Stimulated activated effector memory CD8-positive, alpha-beta T cell treated with anti-CD3 and anti-CD28 coated beads, Interleukin-12 subunit alpha, Interleukin-12 subunit beta, amount 100 ng/mL, for 72 hours (primary cell): ENCODE results near the gene MDFI.
A peak's percentile ranks its signal among the peaks of the same experiment; 100 is the strongest.

ENCODE experiments used
- ATAC-seq: fragments of 150-1000 bp; cut with Tn5 transposase; 2 replicates; pipeline ENCODE4 v1.10.0; 2021
- DNase-seq, 2 donors: peaks; one replicate each; pipeline ENCODE4 v3.0.0; 2021 to 2022; ENCODE audit warnings: low spot score in 2 of 2
- H3K27ac Mint-ChIP-seq: one replicate; pipeline ENCODE4 v1.8.0; 2022; ENCODE audit warnings: mild to moderate bottlenecking, mixed read lengths
- H3K36me3 Mint-ChIP-seq: one replicate; pipeline ENCODE4 v1.8.0; 2022; ENCODE audit warnings: mild to moderate bottlenecking, mixed read lengths
- H3K4me1 Mint-ChIP-seq: one replicate; pipeline ENCODE4 v1.8.0; 2022; ENCODE audit warnings: mixed read lengths
- H3K4me3 Mint-ChIP-seq: one replicate; pipeline ENCODE4 v1.8.0; 2022; ENCODE audit warnings: mild to moderate bottlenecking, mixed read lengths
- H3K9me3 Mint-ChIP-seq: one replicate; pipeline ENCODE4 v1.8.0; 2022; ENCODE audit warnings: mixed read lengths

The MDFI gene

DNA sequence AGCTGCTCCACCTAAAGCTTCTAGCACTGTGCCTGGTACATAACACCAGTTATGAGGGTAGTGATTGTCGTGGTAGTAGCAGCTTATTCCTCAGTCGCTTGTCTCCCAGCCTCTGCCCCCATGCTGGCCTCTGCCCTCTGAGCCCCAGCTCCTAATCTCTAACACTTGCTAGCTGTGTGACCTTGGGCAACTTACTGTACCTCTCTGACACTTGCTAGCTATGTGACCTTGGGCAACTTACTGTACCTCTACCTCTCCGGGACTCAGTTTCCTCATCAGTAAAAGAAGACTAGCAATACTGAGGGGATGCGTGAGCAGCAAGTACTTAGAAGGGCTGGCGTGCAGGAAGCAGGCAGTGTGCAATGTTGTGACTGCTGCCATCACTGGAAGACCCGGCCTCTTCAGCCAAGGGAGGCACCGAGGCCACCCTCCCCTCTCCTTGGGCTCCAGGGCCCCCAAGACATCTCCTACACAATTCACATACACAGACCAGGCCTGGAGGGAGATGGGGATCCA lies 9.9 kb downstream of the MDFI start:
- no peaks in the 10 kb centered on the region for H3K4me1 Mint-ChIP-seq
- DNase-seq: no peak
- H3K4me3 Mint-ChIP-seq: no peak overlapping the region
- no peak for ATAC-seq
- H3K9me3 Mint-ChIP-seq: no peaks in the 10 kb centered on the region
- H3K27ac Mint-ChIP-seq: no peak overlapping the region
- H3K36me3 Mint-ChIP-seq: no peaks in the 10 kb centered on the region

- no peak overlapping the region for H3K4me3 Mint-ChIP-seq
- ATAC-seq: no peak
- no peaks in the 10 kb centered on the region for H3K9me3 Mint-ChIP-seq
- H3K27ac Mint-ChIP-seq: no peak overlapping the region
- H3K4me1 Mint-ChIP-seq: no peaks in the 10 kb centered on the region
- no peaks in the 10 kb centered on the region for H3K36me3 Mint-ChIP-seq
- no peak for DNase-seq
These were observed 10.7 kb downstream of the MDFI start for GRCh38 chr6:41648921-41649320.

GRCh38 chr6:41649596-41649995 lies 11.3 kb downstream of the MDFI start:
- Mint-ChIP-seq H3K9me3 (no peaks in the 10 kb centered on the region), H3K4me1 (no peaks in the 10 kb centered on the region), H3K27ac (no peak overlapping the region), H3K4me3 (no peak overlapping the region), H3K36me3 (no peaks in the 10 kb centered on the region)
- ATAC-seq (no peak), DNase-seq (no peak)

- Mint-ChIP-seq H3K36me3 (no peaks in the 10 kb centered on the region), H3K4me3 (no peak overlapping the region), H3K27ac (no peak overlapping the region), H3K4me1 (no peaks in the 10 kb centered on the region), H3K9me3 (no peaks in the 10 kb centered on the region)
- ATAC-seq (no peak), DNase-seq (no peak)
These were observed 11.9 kb downstream of the MDFI start for GRCh38 chr6:41650120-41650519.

DNA sequence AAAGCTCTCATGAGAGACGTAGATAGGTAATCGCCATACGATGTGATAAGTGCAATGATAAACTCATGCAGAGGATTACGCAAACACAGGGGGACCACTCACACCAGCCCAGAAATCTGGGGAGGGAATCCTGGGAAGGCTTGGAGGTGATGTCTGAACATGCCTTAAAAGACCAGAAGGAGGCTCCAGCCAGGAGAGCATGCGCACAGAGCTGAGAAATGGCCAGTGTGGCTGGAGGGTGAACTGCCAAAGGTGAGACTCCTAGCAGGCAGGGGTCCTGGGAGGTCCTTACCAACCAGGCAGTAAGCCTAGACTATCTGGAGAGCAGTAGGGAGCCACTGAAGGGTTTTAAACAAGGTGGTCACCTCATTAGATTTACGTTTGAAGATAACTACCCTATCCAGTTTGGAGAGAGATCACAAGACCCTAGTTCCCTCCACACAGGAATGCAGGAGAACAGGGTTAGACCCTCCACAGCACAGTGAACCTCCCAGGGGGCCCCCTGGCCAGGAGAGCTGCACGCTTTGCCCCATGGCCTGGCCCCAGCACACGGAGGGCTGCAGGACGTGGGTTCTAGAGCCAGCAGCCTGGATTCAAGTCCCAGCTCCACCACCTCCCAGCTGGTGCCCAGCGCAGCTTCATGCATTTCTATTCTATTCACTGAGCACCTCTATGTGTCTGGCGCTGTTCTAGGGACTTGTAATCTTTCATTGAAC lies 13.1 kb downstream of the MDFI start:
- DNase-seq: no peak

DNA sequence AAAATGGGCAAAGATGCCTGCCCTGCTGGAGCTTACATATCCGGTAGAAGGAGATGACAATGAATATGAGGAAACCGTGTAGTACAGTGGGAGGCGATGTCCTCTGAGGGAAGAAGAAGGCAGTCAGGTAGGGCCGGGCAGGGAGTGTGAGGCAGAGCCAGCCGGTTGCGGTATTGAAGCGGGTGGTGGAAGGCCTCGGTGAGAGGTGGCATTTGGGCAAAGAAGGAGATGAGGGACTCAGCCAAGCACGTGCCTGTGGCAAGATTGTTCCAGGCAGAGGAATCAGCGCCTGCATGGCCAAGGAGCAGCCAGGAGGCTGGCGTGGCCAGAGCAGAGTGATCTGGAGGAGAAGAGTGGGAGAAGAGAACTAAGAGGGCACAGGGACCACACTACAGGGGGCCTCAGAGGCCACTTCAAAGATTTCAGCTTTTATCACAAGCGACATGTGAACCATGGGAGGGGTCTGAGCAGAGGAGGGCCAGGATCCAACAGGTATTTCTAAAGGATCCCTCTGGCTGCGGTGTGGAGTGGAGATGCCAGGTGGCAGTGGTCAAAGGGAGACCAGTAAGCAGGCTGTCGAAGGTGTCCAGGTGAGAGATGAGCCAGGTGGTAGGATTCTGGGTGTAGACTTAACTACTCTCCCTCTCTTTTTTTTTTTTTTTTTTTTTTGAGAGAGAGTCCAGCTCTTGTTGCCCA lies 13.8 kb downstream of the MDFI start:
- H3K4me1 Mint-ChIP-seq: no peaks in the 10 kb centered on the region
- no peaks in the 10 kb centered on the region for H3K9me3 Mint-ChIP-seq
- no peak overlapping the region for H3K27ac Mint-ChIP-seq
- DNase-seq: no peak
- no peaks in the 10 kb centered on the region for H3K36me3 Mint-ChIP-seq
- no peak for ATAC-seq
- no peak overlapping the region for H3K4me3 Mint-ChIP-seq

More for the DNA sequence above, 13.1 kb downstream of the MDFI start:
- Mint-ChIP-seq H3K4me1 (no peaks in the 10 kb centered on the region), H3K27ac (no peak overlapping the region), H3K4me3 (no peak overlapping the region), H3K9me3 (no peaks in the 10 kb centered on the region), H3K36me3 (no peaks in the 10 kb centered on the region)
- no peak for ATAC-seq

DNA sequence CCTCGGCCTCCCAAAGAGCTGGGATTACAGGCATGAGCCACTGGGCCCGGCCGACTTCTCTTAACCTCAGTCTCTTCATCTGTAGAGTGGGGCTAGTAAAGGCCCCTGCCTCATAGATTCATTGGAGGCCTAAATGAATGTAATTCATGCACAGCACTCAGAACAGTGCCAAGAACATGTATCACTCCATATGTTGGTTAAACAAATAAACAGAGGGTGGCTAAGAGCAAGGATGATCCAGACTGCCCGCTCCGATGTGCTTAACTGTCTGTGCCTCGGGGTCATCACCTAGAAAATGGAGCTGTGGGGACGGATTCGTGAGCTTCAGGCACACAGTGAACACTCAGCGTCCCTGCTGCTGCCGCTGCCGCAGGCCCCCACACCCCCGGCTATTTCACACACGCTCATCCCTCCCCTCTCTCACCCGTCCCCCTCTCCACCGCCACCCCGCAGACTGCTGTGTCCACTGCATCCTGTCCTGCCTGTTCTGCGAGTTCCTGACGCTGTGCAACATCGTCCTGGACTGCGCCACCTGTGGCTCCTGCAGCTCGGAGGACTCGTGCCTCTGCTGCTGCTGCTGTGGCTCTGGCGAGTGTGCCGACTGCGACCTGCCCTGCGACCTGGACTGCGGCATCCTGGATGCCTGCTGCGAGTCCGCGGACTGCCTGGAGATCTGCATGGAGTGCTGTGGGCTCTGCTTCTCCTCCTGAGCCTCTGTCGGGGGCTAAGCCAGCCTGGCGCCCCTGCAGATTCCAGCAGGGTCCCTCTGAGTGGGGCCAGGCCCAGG lies 14.8 kb downstream of the MDFI start:
- Mint-ChIP-seq H3K4me3 (no peak overlapping the region), H3K4me1 (no peaks in the 10 kb centered on the region), H3K36me3 (no peaks in the 10 kb centered on the region), H3K9me3 (no peaks in the 10 kb centered on the region), H3K27ac (no peak overlapping the region)
- ATAC-seq (no peak), DNase-seq (no peak)

DNA sequence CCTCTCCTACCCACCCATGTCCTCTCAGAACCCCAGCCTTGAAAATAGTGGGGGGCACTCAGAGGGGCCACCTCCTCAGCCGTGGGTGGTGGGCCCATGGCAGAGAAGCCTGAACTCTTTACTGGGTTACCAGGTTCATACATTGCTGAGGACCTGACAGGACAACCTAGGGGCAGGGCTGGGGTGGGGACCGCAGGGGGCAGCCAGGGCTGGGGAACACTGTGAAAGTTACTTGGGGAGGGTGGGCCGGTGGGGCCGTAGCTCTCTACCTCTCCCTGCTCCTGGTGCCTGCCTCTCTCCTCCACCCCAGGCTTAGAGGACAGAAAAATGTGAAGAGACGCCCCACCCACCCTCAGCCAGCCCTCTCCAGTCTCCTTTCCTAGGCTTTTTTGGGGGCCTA lies 15.4 kb downstream of the MDFI start:
- ATAC-seq (no peak), DNase-seq (no peak)
- no peak overlapping the region for H3K4me3 Mint-ChIP-seq
- no peaks in the 10 kb centered on the region for H3K36me3 Mint-ChIP-seq
- no peak overlapping the region for H3K27ac Mint-ChIP-seq
- no peaks in the 10 kb centered on the region for H3K4me1 Mint-ChIP-seq
- no peaks in the 10 kb centered on the region for H3K9me3 Mint-ChIP-seq

DNA sequence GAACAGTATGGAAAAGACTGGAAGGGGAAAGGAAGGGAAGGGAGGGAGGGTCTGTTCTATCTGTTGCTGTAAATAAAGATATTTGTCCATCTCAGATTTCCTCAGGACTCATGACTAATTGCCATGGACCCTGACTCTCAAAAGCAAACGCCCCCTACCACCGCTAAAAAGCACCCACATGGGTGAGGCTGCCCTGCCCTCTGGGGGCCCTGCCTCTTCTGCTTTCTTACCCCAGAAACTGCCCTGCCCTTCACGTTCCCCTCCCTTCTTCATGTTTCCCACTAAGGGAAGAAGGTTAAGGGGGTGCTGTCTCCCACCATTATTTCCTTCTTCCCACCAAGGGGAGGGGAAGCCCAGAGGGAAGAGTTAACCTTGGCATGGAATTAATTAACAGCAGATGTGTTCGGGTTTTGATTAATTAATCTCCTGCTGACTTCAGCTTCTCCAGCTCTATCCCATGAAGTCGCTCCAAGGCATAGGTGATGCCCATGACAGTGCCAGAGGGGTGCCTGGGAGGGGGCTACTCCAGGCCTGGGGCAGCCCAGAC lies 16.0 kb downstream of the MDFI start:
- no peak overlapping the region for H3K27ac Mint-ChIP-seq
- H3K4me3 Mint-ChIP-seq: no peak overlapping the region
- H3K4me1 Mint-ChIP-seq: no peaks in the 10 kb centered on the region
- H3K9me3 Mint-ChIP-seq: no peaks in the 10 kb centered on the region
- no peak for DNase-seq
- no peaks in the 10 kb centered on the region for H3K36me3 Mint-ChIP-seq
- ATAC-seq: no peak

GRCh38 chr6:41654698-41655151 lies 16.5 kb downstream of the MDFI start:
- no peaks in the 10 kb centered on the region for H3K4me1 Mint-ChIP-seq
- H3K36me3 Mint-ChIP-seq: no peaks in the 10 kb centered on the region
- H3K4me3 Mint-ChIP-seq: no peak overlapping the region
- no peak for ATAC-seq
- no peak overlapping the region for H3K27ac Mint-ChIP-seq
- no peaks in the 10 kb centered on the region for H3K9me3 Mint-ChIP-seq
- no peak for DNase-seq

GRCh38 chr6:41655176-41655575 lies 16.9 kb downstream of the MDFI start:
- H3K36me3 Mint-ChIP-seq: no peaks in the 10 kb centered on the region
- no peaks in the 10 kb centered on the region for H3K4me1 Mint-ChIP-seq

GRCh38 chr6:41655646-41656001 lies 17.4 kb downstream of the MDFI start:
- H3K36me3 Mint-ChIP-seq: no peaks in the 10 kb centered on the region
- no peak overlapping the region for H3K4me3 Mint-ChIP-seq
- no peaks in the 10 kb centered on the region for H3K9me3 Mint-ChIP-seq
- H3K27ac Mint-ChIP-seq: no peak overlapping the region
- no peak for DNase-seq
- H3K4me1 Mint-ChIP-seq: no peaks in the 10 kb centered on the region
- no peak for ATAC-seq

More at GRCh38 chr6:41655176-41655575, 16.9 kb downstream of the MDFI start:
- no peak for ATAC-seq
- Mint-ChIP-seq H3K9me3 (no peaks in the 10 kb centered on the region), H3K27ac (no peak overlapping the region), H3K4me3 (no peak overlapping the region)
- no peak for DNase-seq

- no peaks in the 10 kb centered on the region for H3K9me3 Mint-ChIP-seq
- H3K4me3 Mint-ChIP-seq: no peak overlapping the region
- DNase-seq (no peak), ATAC-seq (no peak)
- H3K36me3 Mint-ChIP-seq: no peaks in the 10 kb centered on the region
- H3K27ac Mint-ChIP-seq: no peak overlapping the region
- H3K4me1 Mint-ChIP-seq: no peaks in the 10 kb centered on the region
These were observed 17.9 kb downstream of the MDFI start for GRCh38 chr6:41656002-41656691.

GRCh38 chr6:41657131-41658094 lies 19.1 kb downstream of the MDFI start:
- H3K36me3 Mint-ChIP-seq: no peaks in the 10 kb centered on the region

More at GRCh38 chr6:41657131-41658094, 19.1 kb downstream of the MDFI start:
- H3K27ac Mint-ChIP-seq: no peak overlapping the region
- DNase-seq: no peak
- H3K4me3 Mint-ChIP-seq: no peak overlapping the region
- no peaks in the 10 kb centered on the region for H3K9me3 Mint-ChIP-seq
- no peaks in the 10 kb centered on the region for H3K4me1 Mint-ChIP-seq
- ATAC-seq: peak; percentile 17
